Sigmoid colon (tissue), 7 donors: ENCODE results near the gene ACSL5. TPM values are rescaled to one million over a fixed set of nuclear protein-coding genes. Genes with fewer than 3 reads are reported as not detected.

Experiments used
- DNase-seq: peaks from one replicate; pipeline ENCODE4 v3.0.0-alpha.2; 2019
- H3K27ac ChIP-seq, 4 donors: fragments of 200-600 bp; sonication (generic); one replicate each; pipeline ENCODE4 v1.5.1; 2016 to 2019; ENCODE audit warnings: mild to moderate bottlenecking in 1 of 4
- H3K27me3 ChIP-seq, 3 donors: fragments of 200-600 bp; sonication (generic); one replicate each; pipeline ENCODE4 v1.5.1; 2019; ENCODE audit warnings: mild to moderate bottlenecking in 1 of 3
- H3K36me3 ChIP-seq, 4 donors: fragments of 200-600 bp; sonication (generic); one replicate each; pipeline ENCODE4 v1.5.1; 2016 to 2019
- H3K4me1 ChIP-seq, 4 donors: fragments of 200-600 bp; sonication (generic); one replicate each; pipeline ENCODE4 v1.5.1; 2017 to 2019
- H3K4me3 ChIP-seq, 4 donors: fragments of 200-600 bp; sonication (generic); one replicate each; pipeline ENCODE4 v1.5.1; 2017 to 2019; ENCODE audit warnings: mild to moderate bottlenecking in 2 of 4, moderate library complexity in 1 of 4
- H3K9me3 ChIP-seq, 4 donors: fragments of 200-600 bp in 3 of 4; sonication (generic) in 3 of 4; one replicate each; pipeline versions ENCODE4 v1.5.1 to v1.6.1; 2013 to 2019
- CTCF ChIP-seq, 4 experiments: fragments of 450-650 bp in 3 of 4; fragments of 200-600 bp in 1 of 4; IDR thresholded peaks; one replicate each; pipeline ENCODE4 v1.5.1; 2016 to 2019; ENCODE audit warnings: antibody characterized with exemption in 4 of 4, mild to moderate bottlenecking in 3 of 4, moderate library complexity in 2 of 4
- EP300 ChIP-seq, 4 donors: sonication (generic); formaldehyde crosslinking; IDR thresholded peaks; one replicate each; pipeline ENCODE4 v1.6.1; 2017; ENCODE audit warnings: antibody characterized with exemption in 4 of 4
- POLR2A ChIP-seq, 2 donors: fragments of 450-650 bp; IDR thresholded peaks; one replicate each; pipeline ENCODE4 v1.6.1; 2016; ENCODE audit warnings: antibody characterized with exemption in 2 of 2, mild to moderate bottlenecking in 2 of 2, moderate library complexity in 2 of 2
- POLR2AphosphoS5 ChIP-seq, 4 donors: sonication (generic); formaldehyde crosslinking; IDR thresholded peaks; one replicate each; pipeline ENCODE4 v1.6.1; 2017; ENCODE audit warnings: antibody characterized with exemption in 4 of 4
- WGBS, 2 donors: extraction: QIAGEN DNeasy Blood & Tissue Kit; methylation state at CpG; one replicate each; pipeline ENCODE4 v1.1.7; 2013; 5-methylcytosine and 5-hydroxymethylcytosine counted together
- intact Hi-C: fragments of 100-400 bp; cut with DNase I; formaldehyde crosslinking; loops from one replicate; pipeline ENCODE4 v1.15.1; 2023
- polyA plus RNA-seq, 3 donors: library from polyadenylated mRNA; stranded (reverse); fragments of 200-250 nt; gene quantifications; one replicate each; pipeline ENCODE4 v1.2.3, GENCODE V29; 2013
- total RNA-seq, 4 donors: library from RNA; depleted of rRNA; stranded (reverse); fragments of >200 nt; gene quantifications; one replicate each; pipeline ENCODE4 v1.1.0, GENCODE V29; 2016
- donor health status: healthy with polysubstance abuse.
- donor health status: Bipolar disorder and iron deficiency.
- donor health status: healthy.

The ACSL5 gene
- total and polyA plus RNA-seq, 7 donors: 5.3 to 96.8 (median 9.4) TPM

- Histone ChIP-seq H3K36me3 (no peaks in the 10 kb centered on the region), H3K4me1 (no peaks in the 10 kb centered on the region), H3K4me3 (no peak overlapping the region), H3K27me3 (no peaks in the 10 kb centered on the region), H3K27ac (no peak overlapping the region), H3K9me3 (no peaks in the 10 kb centered on the region)
- intact Hi-C loops: no loop called here
- 95 to 96% methylated on average over 46 of the region's 46 CpGs for WGBS, 2 donors
- no peak for TF ChIP-seq CTCF (IDR thresholded peaks at IDR 0.05)
- TF ChIP-seq EP300 (IDR thresholded peaks at IDR 0.05): no peak
- no peak for TF ChIP-seq POLR2AphosphoS5 (IDR thresholded peaks at IDR 0.05)
- no peak for TF ChIP-seq POLR2A (IDR thresholded peaks at IDR 0.05)
- DNase-seq: no peak
Measured at GRCh38 chr10:112349521-112350085, 24.3 kb upstream of the ACSL5 start.

GRCh38 chr10:112351146-112351545 lies 22.8 kb upstream of the ACSL5 start:
- H3K4me1 ChIP-seq: no peaks in the 10 kb centered on the region
- no peaks in the 10 kb centered on the region for H3K9me3 ChIP-seq
- H3K27me3 ChIP-seq: no peaks in the 10 kb centered on the region
- TF ChIP-seq EP300 (IDR thresholded peaks at IDR 0.05): no peak
- no peak for TF ChIP-seq POLR2A (IDR thresholded peaks at IDR 0.05)
- no peak for TF ChIP-seq POLR2AphosphoS5 (IDR thresholded peaks at IDR 0.05)
- no peak for TF ChIP-seq CTCF (IDR thresholded peaks at IDR 0.05)
- no peak overlapping the region for H3K27ac ChIP-seq
- intact Hi-C loops: no loop called here
- H3K4me3 ChIP-seq: no peak overlapping the region
- H3K36me3 ChIP-seq: no peaks in the 10 kb centered on the region
- no peak for DNase-seq
- WGBS, 2 donors: 91 to 95% methylated on average over 8 of the region's 8 CpGs

GRCh38 chr10:112352044-112352443 lies 21.9 kb upstream of the ACSL5 start:
- no peak for DNase-seq
- Histone ChIP-seq H3K36me3 (no peaks in the 10 kb centered on the region), H3K27me3 (no peaks in the 10 kb centered on the region), H3K9me3 (no peaks in the 10 kb centered on the region), H3K27ac (no peak overlapping the region), H3K4me3 (no peak overlapping the region), H3K4me1 (no peaks in the 10 kb centered on the region)
- WGBS, 2 donors: 74 to 79% methylated on average over 3 of the region's 3 CpGs
- TF ChIP-seq POLR2A (IDR thresholded peaks at IDR 0.05) (no peak), CTCF (IDR thresholded peaks at IDR 0.05) (no peak), EP300 (IDR thresholded peaks at IDR 0.05) (no peak), POLR2AphosphoS5 (IDR thresholded peaks at IDR 0.05) (no peak)
- intact Hi-C loops: no loop called here

GRCh38 chr10:112353046-112353445 lies 20.9 kb upstream of the ACSL5 start:
- Histone ChIP-seq H3K9me3 (no peaks in the 10 kb centered on the region), H3K4me1 (no peaks in the 10 kb centered on the region), H3K4me3 (no peak overlapping the region), H3K27ac (no peak overlapping the region), H3K36me3 (no peaks in the 10 kb centered on the region), H3K27me3 (no peaks in the 10 kb centered on the region)
- intact Hi-C loops: no loop called here
- no peak for DNase-seq
- TF ChIP-seq POLR2AphosphoS5 (IDR thresholded peaks at IDR 0.05): no peak
- TF ChIP-seq CTCF (IDR thresholded peaks at IDR 0.05): no peak
- TF ChIP-seq POLR2A (IDR thresholded peaks at IDR 0.05): no peak
- TF ChIP-seq EP300 (IDR thresholded peaks at IDR 0.05): no peak

GRCh38 chr10:112356686-112357085 lies 17.2 kb upstream of the ACSL5 start:
- no peak for DNase-seq
- no peaks in the 10 kb centered on the region for H3K36me3 ChIP-seq
- TF ChIP-seq EP300 (IDR thresholded peaks at IDR 0.05) (no peak), POLR2AphosphoS5 (IDR thresholded peaks at IDR 0.05) (no peak), CTCF (IDR thresholded peaks at IDR 0.05) (no peak), POLR2A (IDR thresholded peaks at IDR 0.05) (no peak)
- H3K4me1 ChIP-seq: peaks cover 0 to 7% (median 6%) of the 10 kb centered on the region in 4 donors
- no peak overlapping the region for H3K4me3 ChIP-seq
- 84 to 88% methylated on average over 5 of the region's 5 CpGs for WGBS, 2 donors
- H3K27ac ChIP-seq: no peak overlapping the region
- H3K9me3 ChIP-seq: no peaks in the 10 kb centered on the region
- no peaks in the 10 kb centered on the region for H3K27me3 ChIP-seq
- intact Hi-C loops: no loop called here
